Renal cortex interstitium (tissue), 11 donors: ENCODE results near the gene SLC24A3. TPM values are rescaled to one million over a fixed set of nuclear protein-coding genes. Genes with fewer than 3 reads are reported as not detected.

ENCODE experiments used
- DNase-seq, 11 donors: peaks; one replicate each; pipeline ENCODE4 v3.0.0-alpha.2; 2013; ENCODE audit warnings: low read depth in 9 of 11, low spot score in 4 of 11; ENCODE audit errors: extremely low read depth in 1 of 11
- polyA plus RNA-seq, 3 donors: library from polyadenylated mRNA; unstranded; fragments of 120-200 nt; gene quantifications; one replicate each; pipeline ENCODE4 v1.2.1, GENCODE V29; 2013; ENCODE audit not compliant: insufficient read length in 3 of 3

Gene SLC24A3
- polyA plus RNA-seq, 3 donors = 3.5 to 5.4 (median 4.8) TPM

DNA sequence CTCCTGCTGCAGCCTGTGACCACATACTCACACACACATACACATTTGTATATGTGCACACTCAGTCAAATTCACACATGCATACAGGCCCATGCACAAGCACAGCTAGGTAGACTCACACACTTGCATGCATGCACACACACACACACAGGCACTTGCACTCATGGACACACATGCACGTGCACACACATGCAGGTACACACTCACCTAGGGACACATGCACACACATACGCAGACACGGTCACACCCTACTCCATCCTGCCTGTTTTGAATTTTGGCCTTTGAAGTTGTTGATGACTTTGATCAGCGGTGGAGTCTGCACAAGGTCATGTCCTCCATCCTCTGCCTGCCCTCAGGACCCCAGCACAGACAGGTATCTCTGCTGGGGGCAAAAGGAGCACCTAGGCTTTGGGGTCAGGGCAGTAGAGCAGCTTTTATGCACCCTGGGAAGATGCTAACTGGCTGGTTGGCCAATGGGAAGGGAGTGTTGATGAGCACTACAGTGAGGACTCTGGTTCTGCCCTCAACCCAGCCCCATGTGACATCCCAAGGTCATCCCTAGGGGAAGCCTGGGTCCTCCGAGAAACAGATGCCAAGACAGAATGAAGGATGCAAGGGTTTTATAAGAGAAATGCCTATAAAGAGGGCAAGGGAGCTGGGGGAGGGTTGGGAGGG is 218.3 kb downstream of the SLC24A3 start:
- DNase-seq = no peak

DNA sequence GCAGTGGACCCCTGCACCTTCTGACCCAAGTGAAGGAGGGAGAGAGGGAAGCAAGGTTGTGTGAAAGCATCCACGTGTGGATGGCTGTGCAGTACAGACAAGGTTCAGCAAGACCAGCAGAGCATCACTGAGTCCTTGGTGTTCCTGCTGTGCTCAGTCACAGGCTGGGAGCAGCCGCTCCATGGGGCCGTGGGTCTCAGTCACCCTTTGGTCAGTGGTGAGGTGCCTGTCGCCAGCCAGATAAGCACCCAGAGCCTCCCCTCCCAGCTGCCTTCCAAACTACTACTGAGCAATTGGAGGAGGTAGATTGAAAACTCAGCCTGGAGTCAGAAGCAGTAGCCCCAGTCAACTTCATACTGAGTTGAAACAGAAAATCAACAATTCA is 218.9 kb downstream of the SLC24A3 start:
- no peak for DNase-seq

DNA sequence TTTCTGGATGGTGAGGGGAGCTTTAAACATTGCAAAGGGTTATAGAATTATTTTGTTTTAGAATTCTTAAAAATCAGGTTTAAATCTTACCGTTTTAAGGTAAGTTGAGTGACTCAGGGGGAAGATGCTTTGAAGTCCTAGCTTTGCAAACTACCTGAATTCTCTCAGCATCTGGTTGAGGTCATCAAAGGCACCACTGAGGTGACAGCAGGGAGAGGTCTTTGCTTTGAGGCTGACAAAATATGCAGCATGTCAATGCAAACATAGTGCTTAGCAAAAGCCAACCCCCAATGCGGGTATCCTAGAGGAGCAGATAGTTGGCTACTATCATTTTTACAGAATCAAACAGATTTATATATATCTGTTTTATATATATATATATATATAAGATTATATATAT is 219.5 kb downstream of the SLC24A3 start:
- no peak for DNase-seq

GRCh38 chr20:19433371-19434350 is 221.2 kb downstream of the SLC24A3 start:
- DNase-seq = no peak

DNA sequence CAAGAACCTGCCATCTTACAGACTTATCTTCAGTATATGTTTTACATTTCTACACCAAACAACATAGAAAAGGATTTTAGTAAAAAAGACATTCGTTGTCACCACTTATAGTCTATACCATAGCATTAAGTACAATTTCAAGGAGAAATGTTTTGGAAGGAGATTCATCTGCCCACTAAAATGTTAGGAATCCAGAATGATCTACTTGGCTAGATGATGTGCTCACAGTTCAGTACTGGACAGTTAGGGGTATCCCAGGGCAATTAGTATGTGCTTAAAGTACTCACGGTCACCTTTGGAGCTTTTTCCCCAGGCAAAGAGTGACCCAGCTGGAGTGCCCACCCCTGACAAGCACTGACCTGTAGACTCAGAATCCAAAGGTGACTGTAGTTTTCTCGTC is 222.9 kb downstream of the SLC24A3 start:
- DNase-seq = no peak

GRCh38 chr20:19435821-19436220 is 223.4 kb downstream of the SLC24A3 start:
- DNase-seq = no peak

DNA sequence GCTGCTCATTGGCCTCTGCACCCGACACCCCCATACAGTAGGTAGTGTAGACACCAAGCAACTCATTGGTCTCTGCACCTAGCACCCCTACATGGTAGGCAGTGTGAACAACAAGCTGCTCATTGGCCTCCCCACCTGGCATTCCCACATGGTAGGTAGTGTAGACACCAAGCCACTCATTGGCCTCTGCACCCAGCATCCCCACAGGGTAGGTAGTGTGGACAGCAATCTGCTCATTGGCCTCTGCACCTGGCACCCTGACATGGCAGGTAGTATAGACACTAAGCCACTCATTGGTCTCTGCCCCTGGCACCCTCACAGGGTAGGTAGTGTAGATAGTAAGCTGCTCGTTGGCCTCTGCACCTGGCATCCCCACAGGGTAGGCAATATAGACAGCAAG is 226.0 kb downstream of the SLC24A3 start:
- no peak for DNase-seq

DNA sequence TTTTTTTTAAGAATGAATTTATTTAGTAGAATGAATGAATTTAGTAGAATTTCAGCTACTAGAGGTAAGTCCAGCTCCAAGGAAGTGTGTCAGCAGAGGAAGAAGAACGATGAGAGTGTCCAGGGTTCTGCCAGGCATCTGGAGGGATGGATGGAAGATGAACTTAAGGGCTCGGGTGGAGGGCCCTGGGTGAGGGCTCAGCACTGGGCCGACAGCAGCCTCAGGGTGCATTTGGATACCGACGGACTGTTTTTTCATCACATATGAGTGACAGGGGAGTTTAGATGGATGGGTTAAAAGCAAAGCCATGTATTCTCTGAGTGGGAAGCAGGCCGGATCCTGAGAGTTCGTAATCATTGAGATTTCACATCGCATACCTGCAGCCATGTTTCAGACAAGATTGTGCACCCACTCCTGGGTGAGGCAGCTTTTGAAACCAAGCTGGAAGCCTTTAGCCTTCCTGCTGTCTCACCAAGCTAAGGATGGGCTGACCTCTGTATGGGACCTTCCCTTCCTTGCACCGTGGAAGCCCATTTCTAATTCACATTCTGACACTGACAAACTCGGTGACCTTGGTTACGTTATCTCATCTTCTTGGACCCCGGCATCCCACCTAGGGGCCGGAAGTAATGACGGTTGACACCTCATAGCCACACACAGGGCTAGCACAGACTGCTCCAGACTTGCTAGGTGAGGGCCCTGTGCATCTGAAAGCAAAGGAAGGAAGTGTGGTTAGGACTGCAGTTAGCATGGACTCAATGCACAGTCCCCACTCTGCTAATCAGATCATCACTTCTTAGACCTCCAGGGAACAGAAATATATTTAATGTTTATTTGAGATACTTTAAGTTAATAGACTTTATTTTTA is 228.5 kb downstream of the SLC24A3 start:
- DNase-seq = no peak

DNA sequence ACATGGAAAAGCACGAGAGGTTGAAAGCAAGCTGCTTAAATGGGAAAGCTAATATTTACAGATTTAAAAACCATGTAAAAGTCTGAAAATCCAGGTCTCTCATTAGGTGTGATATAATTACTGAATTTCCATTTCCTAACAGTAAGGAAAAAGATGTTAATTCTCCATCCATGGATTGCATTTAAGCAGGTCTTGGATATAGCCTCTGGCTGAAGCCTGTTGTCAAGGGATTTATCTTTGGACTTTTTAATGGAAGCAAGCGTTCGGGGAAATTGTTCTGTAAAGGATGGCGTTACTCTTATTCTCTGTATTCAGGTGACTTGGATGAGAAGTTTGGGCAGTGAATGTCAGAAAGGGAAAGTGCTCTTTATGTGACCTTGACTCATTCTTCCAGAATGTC is 233.8 kb downstream of the SLC24A3 start:
- DNase-seq = no peak

- DNase-seq = no peak
These were observed 236.2 kb downstream of the SLC24A3 start for GRCh38 chr20:19448632-19449031.

- DNase-seq = no peak
These were observed 236.6 kb downstream of the SLC24A3 start for GRCh38 chr20:19449051-19449450.

- DNase-seq = no peak
These were observed 238.9 kb downstream of the SLC24A3 start for GRCh38 chr20:19451231-19451922.

DNA sequence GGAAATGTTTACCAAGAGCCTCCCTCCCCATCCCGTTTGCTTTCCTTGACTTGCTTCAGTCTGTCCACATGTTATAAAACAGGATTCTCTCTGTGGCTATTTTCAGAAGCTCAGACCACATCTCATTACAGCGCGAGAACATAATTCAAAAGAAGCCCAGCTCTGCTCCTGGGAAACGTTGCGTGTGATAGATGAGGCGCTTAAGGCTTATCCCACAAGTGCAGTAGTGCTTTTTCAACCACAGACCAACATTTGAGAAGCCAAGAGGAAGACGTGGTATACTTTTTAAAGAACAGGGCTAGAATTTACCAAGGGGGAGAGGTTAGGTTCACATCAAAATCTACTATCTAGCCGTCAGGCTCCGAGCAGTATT is 239.5 kb downstream of the SLC24A3 start:
- DNase-seq = no peak

DNA sequence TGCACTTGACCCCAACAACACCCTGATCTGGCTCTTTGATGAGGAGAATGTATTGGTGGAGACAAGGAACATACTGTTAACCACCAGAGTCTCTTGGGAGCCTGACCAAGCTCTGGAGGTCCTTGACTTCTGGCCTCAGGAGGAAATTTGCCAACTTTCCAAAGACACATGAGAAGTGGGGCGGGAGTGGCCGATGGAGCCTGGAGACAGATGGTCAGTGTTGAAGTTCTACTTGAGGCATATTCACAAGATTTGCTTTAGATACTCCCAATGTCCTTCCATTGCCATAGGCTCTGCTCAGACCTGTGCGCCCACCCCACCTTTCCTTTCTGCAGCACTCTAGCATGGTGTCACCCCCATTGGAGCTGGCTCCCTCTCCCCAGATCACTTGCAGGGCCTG is 241.0 kb downstream of the SLC24A3 start:
- DNase-seq = no peak

DNA sequence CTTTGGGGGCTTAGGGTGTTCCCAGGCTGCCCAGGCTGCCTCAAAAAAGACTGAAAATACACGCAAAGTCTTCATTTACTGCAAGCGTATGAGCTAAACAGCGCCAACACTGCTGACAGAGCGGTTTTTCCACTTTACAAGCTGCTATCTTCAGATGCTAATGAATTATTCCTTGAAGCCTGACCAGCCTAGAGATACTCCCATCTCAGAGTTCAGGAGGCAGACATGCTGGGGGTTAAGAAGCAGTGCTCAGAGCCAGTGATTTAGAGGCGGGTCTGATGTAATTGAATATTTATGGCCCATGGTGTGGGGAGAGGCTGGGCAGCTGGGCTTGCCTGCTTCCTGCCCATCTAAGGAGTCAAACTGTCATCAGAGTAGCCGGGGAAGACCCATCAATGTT is 241.4 kb downstream of the SLC24A3 start:
- DNase-seq = peak in 9 of 11 donors; percentile 27 to 80 (median 63)

DNA sequence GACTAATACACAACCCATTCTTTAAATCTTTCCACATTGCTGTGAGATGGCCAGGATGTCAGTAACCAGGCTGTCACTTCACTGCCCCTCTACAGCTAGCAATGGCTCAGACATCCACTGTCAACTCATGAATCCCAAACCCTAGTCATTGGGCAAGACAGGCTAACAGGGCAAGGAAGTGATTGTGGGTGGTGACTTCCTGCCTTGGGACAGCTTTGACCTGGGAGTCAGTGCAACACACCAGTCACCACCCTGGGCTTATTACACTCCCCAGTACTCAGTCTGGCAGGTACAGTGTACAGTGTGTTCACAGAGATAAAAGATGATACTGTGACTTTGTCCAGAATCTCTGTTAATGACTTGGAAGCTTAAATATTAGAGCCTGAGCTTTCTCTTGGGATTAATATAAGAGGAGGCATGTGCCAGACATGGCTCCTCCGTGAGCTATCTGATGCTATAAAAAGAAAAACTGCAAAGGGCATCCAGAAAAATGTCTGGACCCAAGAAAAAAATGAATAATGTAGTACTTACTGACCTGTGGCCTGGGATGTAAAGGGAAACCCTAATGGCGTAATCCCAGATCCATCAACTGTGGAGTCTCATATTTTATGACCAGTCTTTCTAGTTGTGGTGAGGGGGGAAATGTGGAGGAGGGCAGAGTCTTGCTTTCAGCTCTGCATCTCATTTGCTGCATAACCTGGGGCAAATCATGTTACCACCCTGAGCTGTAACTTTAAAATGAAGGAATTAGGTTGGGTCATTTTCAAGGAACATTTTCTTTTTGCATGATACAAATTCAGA is 244.4 kb downstream of the SLC24A3 start:
- peak in 6 of 11 donors; percentile 23 to 63 (median 42) for DNase-seq

- DNase-seq = no peak
These were observed 245.2 kb downstream of the SLC24A3 start for GRCh38 chr20:19457611-19458010.

GRCh38 chr20:19460386-19460785 is 247.9 kb downstream of the SLC24A3 start:
- no peak for DNase-seq
